ENCODE measurements around the gene RAPGEF1. TPM values are rescaled to one million over a fixed set of nuclear protein-coding genes. Genes with fewer than 3 reads are reported as not detected.
A peak's percentile ranks its signal among the peaks of the same experiment; 100 is the strongest.

The RAPGEF1 gene
- total and polyA plus RNA-seq, 2 of the 13 experiments (the other 11 are each of a cell fraction or from before 2014, with no cell fraction given) = 21.2 to 38.9 TPM

DNA sequence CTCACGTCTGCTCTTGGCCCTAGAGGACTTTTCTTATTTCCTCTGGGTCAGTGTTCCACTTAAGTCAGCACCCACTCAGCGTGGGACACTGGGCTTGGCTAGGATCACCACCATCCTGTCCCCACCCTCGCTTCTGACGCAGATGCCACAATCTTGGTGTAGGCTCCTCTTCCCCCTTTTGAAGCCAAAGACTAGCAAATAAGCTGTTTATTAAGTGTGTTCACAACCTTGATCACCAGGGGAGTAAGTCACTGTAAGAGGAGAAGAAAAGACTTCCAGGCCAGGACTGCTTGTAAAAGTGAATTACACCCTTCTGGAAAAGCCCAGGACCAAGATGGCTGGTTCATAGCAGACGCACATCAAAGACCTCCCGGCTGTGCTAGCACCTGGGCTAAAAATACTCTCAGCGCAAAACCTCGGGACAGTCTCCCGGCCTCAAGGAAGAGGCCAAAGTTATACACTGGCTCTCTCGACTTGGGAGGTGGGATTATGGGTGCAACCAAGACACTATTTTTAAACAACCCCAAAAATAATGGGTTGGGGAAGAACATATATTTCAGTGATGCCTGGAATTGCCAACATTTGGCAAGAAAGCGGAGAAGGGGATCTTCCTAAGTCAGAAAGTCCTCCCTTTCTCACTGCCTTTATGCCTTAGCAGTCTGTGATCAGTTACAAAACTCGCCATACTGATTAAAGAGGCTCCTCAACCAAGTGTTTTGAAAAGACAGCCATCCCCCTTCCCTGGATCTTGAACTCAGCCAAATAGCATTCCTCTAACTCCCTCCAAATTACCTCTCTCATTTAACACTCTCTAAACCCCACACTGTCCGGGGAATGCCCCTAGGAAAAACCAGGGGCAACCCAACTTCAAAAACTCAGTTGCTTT lies 69.4 kb downstream of the RAPGEF1 start (continued):
- TF ChIP-seq MIXL1 (CRISPR knock-in tag; IDR thresholded peaks at IDR 0.05) (no peak), ZNF431 (CRISPR knock-in tag; IDR thresholded peaks at IDR 0.05; ENCODE audit: borderline replicate concordance, low read depth) (no peak)

DNA sequence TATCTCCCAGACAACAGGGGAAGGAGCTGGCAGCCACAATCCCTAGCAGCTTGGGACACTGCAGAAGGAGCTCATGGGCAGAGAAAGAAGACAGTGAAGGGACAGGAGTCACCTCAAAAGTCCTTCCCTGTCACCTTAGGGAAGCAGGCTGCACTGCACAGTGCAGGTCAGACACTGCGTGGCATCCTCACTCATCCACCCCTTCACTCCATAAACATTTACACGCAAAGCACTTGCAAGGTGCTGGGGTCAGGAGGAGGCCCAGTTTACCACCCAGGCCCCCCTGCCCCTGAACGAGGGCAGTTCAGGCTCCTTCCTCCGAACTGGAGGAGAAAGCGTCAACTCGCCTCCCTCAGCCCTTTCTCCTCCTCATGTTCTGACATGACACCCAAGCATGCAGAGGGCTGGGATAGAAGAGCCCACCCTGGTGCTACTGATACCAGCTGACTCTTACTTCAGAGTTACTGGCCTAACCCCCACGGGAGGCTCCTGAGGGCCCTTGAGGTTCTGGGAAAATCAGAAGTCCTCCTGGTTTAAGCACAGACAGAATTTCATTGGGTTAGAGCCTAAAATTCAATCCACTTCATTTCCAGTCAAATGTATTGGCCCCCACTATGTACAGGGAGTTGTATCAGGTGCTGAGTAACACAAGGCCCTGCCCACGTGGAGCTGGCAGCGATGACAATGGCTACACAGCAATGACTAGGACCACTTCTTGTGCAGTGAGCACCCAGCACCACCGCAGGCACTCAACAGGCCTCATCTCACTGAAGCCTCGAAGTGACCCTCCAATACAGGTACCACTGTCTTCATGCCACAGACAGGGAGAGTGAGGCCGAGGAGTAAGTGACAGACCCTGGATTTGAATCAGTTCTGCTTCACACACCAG lies 70.4 kb downstream of the RAPGEF1 start:
- no peak overlapping the region for H2AFZ ChIP-seq (ENCODE audit: low read length)
- 94% methylated on average over 8 of the region's 12 CpGs for WGBS (ENCODE audit: low lambda C conversion rate)
- in situ Hi-C loops (cut with HindIII; ENCODE audit: extremely low pct_ligation_motif_present, low pct_unique_long_range_greater_than_20kb) (no loop called here), intact Hi-C loops (cut with micrococcal nuclease; ENCODE audit: unreplicated experiment) (no loop called here)
- H3K4me1 ChIP-seq (ENCODE audit: insufficient read depth, low read length) = peaks cover 27% of the 10 kb centered on the region
- H3K79me2 ChIP-seq (ENCODE audit: insufficient read depth, low read length) = peaks cover 22% of the 10 kb centered on the region
- H3K27ac ChIP-seq (ENCODE audit: extremely low read length, insufficient read depth, low read length) = no peak overlapping the region
- H4K20me1 ChIP-seq (ENCODE audit: insufficient read depth, low read length) = no peaks in the 10 kb centered on the region; the same call in 1 of the 2 replicates
- no TSS peak for BruUV-seq (replicated peaks)
- H3K9ac ChIP-seq (ENCODE audit: insufficient read depth, low read depth, low read length) = no peak overlapping the region; the same call in 1 of the 2 replicates
- no peaks in the 10 kb centered on the region for H3K9me3 ChIP-seq (ENCODE audit: low read length)
- ChIA-PET CTCF (ENCODE audit: low intra/inter-chr PET ratio, low total read pairs) (interaction anchor here (1.9 kb wide), 1 partner anchor 71 kb away, joined by 9 read pairs; the partner anchor contains the start of gene RAPGEF1), POLR2A (no interaction called here)
- ATAC-seq (peak; percentile 44), FAIRE-seq (no peak), DNase-seq (ENCODE audit: low spot score) (no peak)
- no peak overlapping the region for H3K4me3 ChIP-seq (replicated peaks in 1 of 3; ENCODE audit: insufficient read depth in 1 of 3, low read depth in 2 of 3, low read length in 3 of 3)
- no peak overlapping the region for H3K4me2 ChIP-seq (ENCODE audit: low read depth, low read length)
- TF ChIP-seq ZNF431 (CRISPR knock-in tag; IDR thresholded peaks at IDR 0.05; ENCODE audit: borderline replicate concordance, low read depth) (no peak), ZZZ3 (CRISPR knock-in tag; IDR thresholded peaks at IDR 0.05; ENCODE audit: borderline replicate concordance) (no peak), SMAD9 (CRISPR knock-in tag; IDR thresholded peaks at IDR 0.05) (no peak), RORA (CRISPR knock-in tag; IDR thresholded peaks at IDR 0.05) (no peak), HDAC6 (IDR thresholded peaks at IDR 0.05; ENCODE audit: low read depth, low read length) (no peak), SRF (IDR thresholded peaks at IDR 0.05; ENCODE audit: low read depth, low read length) (no peak), NR2F1 (CRISPR knock-in tag; IDR thresholded peaks at IDR 0.05) (no peak), CREM (IDR thresholded peaks at IDR 0.05) (no peak), CREM (CRISPR knock-in tag; IDR thresholded peaks at IDR 0.05) (no peak), SAFB2 (CRISPR knock-in tag; IDR thresholded peaks at IDR 0.05; ENCODE audit: borderline replicate concordance, low read depth) (no peak), YEATS4 (CRISPR knock-in tag; IDR thresholded peaks at IDR 0.05; ENCODE audit: borderline replicate concordance) (no peak), ZNF605 (CRISPR knock-in tag; IDR thresholded peaks at IDR 0.05) (no peak), ZNF20 (CRISPR knock-in tag; IDR thresholded peaks at IDR 0.05) (no peak)
- TF ChIP-seq, protein P1, sequence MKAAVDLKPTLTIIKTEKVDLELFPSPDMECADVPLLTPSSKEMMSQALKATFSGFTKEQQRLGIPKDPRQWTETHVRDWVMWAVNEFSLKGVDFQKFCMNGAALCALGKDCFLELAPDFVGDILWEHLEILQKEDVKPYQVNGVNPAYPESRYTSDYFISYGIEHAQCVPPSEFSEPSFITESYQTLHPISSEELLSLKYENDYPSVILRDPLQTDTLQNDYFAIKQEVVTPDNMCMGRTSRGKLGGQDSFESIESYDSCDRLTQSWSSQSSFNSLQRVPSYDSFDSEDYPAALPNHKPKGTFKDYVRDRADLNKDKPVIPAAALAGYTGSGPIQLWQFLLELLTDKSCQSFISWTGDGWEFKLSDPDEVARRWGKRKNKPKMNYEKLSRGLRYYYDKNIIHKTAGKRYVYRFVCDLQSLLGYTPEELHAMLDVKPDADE (CRISPR knock-in tag; IDR thresholded peaks at IDR 0.05) = no peak
- TF ChIP-seq, protein P2, sequence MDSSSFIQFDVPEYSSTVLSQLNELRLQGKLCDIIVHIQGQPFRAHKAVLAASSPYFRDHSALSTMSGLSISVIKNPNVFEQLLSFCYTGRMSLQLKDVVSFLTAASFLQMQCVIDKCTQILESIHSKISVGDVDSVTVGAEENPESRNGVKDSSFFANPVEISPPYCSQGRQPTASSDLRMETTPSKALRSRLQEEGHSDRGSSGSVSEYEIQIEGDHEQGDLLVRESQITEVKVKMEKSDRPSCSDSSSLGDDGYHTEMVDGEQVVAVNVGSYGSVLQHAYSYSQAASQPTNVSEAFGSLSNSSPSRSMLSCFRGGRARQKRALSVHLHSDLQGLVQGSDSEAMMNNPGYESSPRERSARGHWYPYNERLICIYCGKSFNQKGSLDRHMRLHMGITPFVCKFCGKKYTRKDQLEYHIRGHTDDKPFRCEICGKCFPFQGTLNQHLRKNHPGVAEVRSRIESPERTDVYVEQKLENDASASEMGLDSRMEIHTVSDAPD (CRISPR knock-in tag; IDR thresholded peaks at IDR 0.05) = no peak
- TF ChIP-seq, protein P3, sequence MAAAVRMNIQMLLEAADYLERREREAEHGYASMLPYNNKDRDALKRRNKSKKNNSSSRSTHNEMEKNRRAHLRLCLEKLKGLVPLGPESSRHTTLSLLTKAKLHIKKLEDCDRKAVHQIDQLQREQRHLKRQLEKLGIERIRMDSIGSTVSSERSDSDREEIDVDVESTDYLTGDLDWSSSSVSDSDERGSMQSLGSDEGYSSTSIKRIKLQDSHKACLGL (CRISPR knock-in tag; IDR thresholded peaks at IDR 0.05) = no peak
- H3K27me3 ChIP-seq (ENCODE audit: control insufficient read depth in 1 of 2, insufficient read depth in 2 of 2, low read length in 2 of 2) = no peaks in the 10 kb centered on the region
- 0 out of 5 replicates have a peak, but pooled peaks cover 0 to 1% of the 10 kb centered on the region in 2 experiments for H3K36me3 ChIP-seq (replicated peaks in 1 of 2; ENCODE audit: control insufficient read depth in 1 of 2, insufficient read depth in 2 of 2, low read length in 2 of 2)
